ENCODE data around the gene MAGEA2. TPM values are rescaled to one million over a fixed set of nuclear protein-coding genes. Genes with fewer than 3 reads are reported as not detected.
"Not testable (repeated sequence)": the region's sequence is repeated elsewhere in the genome, so short reads cannot be mapped to it uniquely, and the experiment has no call there.

Gene MAGEA2
- not detected in 2 replicates for total RNA-seq

GRCh38 chrX:152753686-152754650 lies at the start of gene MAGEA2:
Gene MAGEA2, minus strand, starts transcription at chrX:152753842. Its CDS starts 2,479 bp downstream, at chrX:152751363.
- DNase-seq (ENCODE audit: low read depth, low spot score) = not testable (repeated sequence)

- DNase-seq (ENCODE audit: low read depth, low spot score) = no peak
These were observed 45.3 kb upstream of the MAGEA2 start for GRCh38 chrX:152798945-152799344.

GRCh38 chrX:152787062-152787461 lies 33.4 kb upstream of the MAGEA2 start:
- DNase-seq (ENCODE audit: low read depth, low spot score) = not testable (repeated sequence)

GRCh38 chrX:152769549-152770289 lies 16.1 kb upstream of the MAGEA2 start, which contains the start of gene MAGEA6:
Gene MAGEA6, minus strand, starts transcription at chrX:152769689. Its CDS starts 2,039 bp downstream, at chrX:152767650.
- DNase-seq (ENCODE audit: low read depth, low spot score) = not testable (repeated sequence)

- DNase-seq (ENCODE audit: low read depth, low spot score) = not testable (repeated sequence)
These were observed 12.9 kb upstream of the MAGEA2 start for GRCh38 chrX:152766562-152766961.

- not testable (repeated sequence) for DNase-seq (ENCODE audit: low read depth, low spot score)
These were observed 7.9 kb upstream of the MAGEA2 start for GRCh38 chrX:152761582-152761981.

GRCh38 chrX:152759544-152759943 lies 5.9 kb upstream of the MAGEA2 start:
- not testable (repeated sequence) for DNase-seq (ENCODE audit: low read depth, low spot score)

- not testable (repeated sequence) for DNase-seq (ENCODE audit: low read depth, low spot score)
These were observed 5.3 kb upstream of the MAGEA2 start, which contains the start of gene CSAG3 for GRCh38 chrX:152758918-152759317. Gene CSAG3, plus strand, starts transcription at chrX:152759218.

GRCh38 chrX:152754871-152755270 lies 1.2 kb upstream of the MAGEA2 start:
- not testable (repeated sequence) for DNase-seq (ENCODE audit: low read depth, low spot score)

GRCh38 chrX:152738560-152738959 lies 15.1 kb downstream of the MAGEA2 start:
- DNase-seq (ENCODE audit: low read depth, low spot score) = no peak

GRCh38 chrX:152736528-152736927 lies 17.1 kb downstream of the MAGEA2 start:
- not testable (repeated sequence) for DNase-seq (ENCODE audit: low read depth, low spot score)

GRCh38 chrX:152735860-152736511 lies 17.7 kb downstream of the MAGEA2 start:
- no peak for DNase-seq (ENCODE audit: low read depth, low spot score)

GRCh38 chrX:152735101-152735500 lies 18.5 kb downstream of the MAGEA2 start:
- DNase-seq (ENCODE audit: low read depth, low spot score) = no peak

GRCh38 chrX:152734143-152734858 lies 19.3 kb downstream of the MAGEA2 start:
- DNase-seq (ENCODE audit: low read depth, low spot score) = not testable (repeated sequence)

GRCh38 chrX:152733261-152733975 lies 20.2 kb downstream of the MAGEA2 start, which contains the start of the genes CSAG1 and MAGEA12:
Gene CSAG1, minus strand, starts transcription at chrX:152733721. Its CDS starts 1,261 bp downstream, at chrX:152732460.
Gene MAGEA12, plus strand, starts transcription at chrX:152733757. Its CDS starts 2,405 bp downstream, at chrX:152736162.
- DNase-seq (ENCODE audit: low read depth, low spot score) = no peak

- no peak for DNase-seq (ENCODE audit: low read depth, low spot score)
These were observed 28.2 kb downstream of the MAGEA2 start for GRCh38 chrX:152725409-152725808.

- DNase-seq (ENCODE audit: low read depth, low spot score) = not testable (repeated sequence)
These were observed 39.5 kb downstream of the MAGEA2 start, which contains the start of gene MAGEA2B for GRCh38 chrX:152713815-152714787. Gene MAGEA2B, plus strand, starts transcription at chrX:152714628. Its CDS starts 2,479 bp downstream, at chrX:152717107.

GRCh38 chrX:152713195-152713594 lies 40.4 kb downstream of the MAGEA2 start:
- DNase-seq (ENCODE audit: low read depth, low spot score) = not testable (repeated sequence)

All from pulmonary artery endothelial cell (primary cell).